Pulmonary artery endothelial cell (primary cell): ENCODE results near the gene EXPH5. TPM values are rescaled to one million over a fixed set of nuclear protein-coding genes. Genes with fewer than 3 reads are reported as not detected.

Experiments used
- DNase-seq: peaks from one replicate; pipeline ENCODE4 v3.0.0-alpha.2; 2011; ENCODE audit warnings: low read depth, low spot score
- total RNA-seq: library from RNA; depleted of rRNA; stranded (reverse); fragments of >200 nt; gene quantifications from 2 replicates; pipeline ENCODE4 v1.2.3, GENCODE V29; 2014

The EXPH5 gene
- total RNA-seq, 1 donor from 2014 or later, result under 0.01 TPM

DNA sequence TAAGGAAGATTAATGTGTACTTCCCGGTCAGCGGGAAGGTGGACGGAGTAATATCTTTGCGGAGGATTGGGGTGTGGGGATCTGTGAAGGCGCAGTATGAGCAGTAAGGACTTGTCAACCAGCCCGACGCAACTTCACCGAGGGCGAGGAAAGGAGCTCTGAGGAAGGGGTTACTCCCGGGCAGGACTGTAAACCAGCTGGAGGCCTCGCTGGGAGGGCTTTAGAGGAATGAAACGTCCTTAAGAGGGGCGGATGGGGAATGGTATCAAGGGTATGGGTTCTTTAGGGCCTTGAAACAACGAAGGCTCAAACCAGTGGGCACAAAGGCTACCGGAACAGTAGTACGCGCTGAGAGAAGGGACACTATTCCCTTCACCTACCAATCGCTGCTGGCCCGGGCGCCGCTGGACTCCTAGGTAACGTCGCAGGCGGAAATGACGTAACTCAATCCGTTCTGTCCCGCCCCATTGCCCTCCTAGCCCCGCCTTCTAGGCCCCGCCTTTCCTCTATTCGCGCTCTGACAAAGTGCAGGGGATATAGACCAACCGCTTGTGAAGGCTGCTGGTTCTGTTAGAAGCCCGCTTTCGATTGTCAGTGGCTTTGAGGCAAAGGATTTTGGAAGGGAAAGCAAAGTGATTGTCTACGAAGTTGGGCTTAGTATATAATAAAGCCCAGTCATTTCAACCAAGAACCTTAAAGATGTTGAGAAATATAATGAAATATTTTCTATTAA is 126.3 kb downstream of the EXPH5 start, which contains the start of gene C11orf65:
Gene C11orf65, minus strand, starts transcription at position 439 of the 733 bp plus-strand sequence. CDS start 5,970 bp downstream, outside the sequence.
- DNase-seq, result peak; percentile 91

DNA sequence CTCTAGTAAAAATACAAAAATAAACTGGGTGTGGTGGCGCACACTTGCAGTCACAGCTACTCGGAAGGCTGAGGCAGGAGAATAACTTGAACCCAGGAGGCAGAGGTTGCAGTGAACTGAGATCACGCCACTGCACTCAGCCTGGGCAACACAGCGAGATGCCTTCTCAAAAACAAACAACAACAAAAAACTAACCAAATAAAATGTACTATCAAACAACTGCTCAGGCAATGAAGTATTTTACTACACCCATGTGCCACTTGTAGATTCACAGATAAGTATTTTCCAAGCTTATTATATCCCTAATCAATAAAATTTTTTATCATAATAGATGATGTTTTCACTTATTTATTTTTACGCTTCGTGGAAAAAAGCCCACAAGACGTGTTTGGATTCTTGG is 127.2 kb downstream of the EXPH5 start:
- no peak for DNase-seq

Other genes with a start within 250 kb of the EXPH5 start
- 0.13 TPM in 1 of 2 replicates, not detected in the other for gene C11orf65, start 126.2 kb downstream of the EXPH5 start, total RNA-seq
- gene POGLUT3, start 95.4 kb downstream of the EXPH5 start, total RNA-seq, result 23.7 and 29.6 TPM in 2 replicates
- 44.6 and 46.2 TPM in 2 replicates for gene DDX10, start 71.3 kb upstream of the EXPH5 start, total RNA-seq